Fibroblast of skin of left biceps (primary cell): Measurements from ENCODE around the gene C19orf33.
"Not testable (repeated sequence)": the region's sequence is repeated elsewhere in the genome, so short reads cannot be mapped to it uniquely, and the experiment has no call there.

Experiments used
- DNase-seq, 2 experiments: peaks; one replicate each; pipeline ENCODE4 v3.0.0-alpha.2; 2013; ENCODE audit warnings: low read depth in 2 of 2

C19orf33 gene

DNA sequence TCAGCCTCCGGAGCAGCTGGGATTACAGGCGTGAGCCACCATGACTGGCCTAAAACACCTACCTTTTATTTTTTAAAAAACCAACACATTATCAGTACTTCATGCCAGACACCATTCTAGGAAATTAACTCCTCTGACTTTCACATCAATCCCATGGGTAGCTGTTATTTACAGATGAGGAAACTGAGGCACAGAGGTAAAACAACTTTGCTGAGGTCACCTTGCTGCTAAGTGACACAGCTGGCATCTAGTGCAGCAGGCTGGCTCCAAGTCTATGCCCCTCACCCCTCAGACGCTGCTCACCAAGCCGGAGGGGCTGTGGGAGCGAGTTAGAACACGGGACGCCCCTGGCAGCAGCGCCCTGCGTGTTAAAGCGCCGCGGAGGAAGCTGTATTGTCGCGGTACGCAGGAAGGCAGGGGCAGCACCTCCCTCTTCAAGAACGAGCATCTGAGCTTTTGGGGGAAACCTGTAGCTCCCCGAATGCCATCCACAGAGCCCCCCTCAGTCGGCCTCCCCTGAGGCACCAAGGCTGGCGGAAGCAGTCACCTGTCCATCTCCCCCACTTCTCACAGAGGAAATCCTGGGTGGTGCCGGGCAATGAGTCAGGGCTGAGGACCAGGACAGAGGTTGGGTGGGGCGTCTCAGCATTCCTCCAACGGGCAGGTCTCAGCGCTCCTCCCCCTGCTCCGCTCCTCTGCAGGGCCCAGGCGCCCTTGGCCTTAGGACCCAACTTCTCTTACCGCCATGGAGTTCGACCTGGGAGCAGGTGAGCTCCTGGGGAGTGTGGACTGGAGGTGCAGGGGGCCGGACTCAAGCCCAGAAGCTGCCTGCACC is at the start of gene C19orf33:
C19orf33 (plus strand) TSS at position 735 of the 835 bp plus-strand sequence; CDS start at position 746, 11 bp downstream.
- DNase-seq: no peak

DNA sequence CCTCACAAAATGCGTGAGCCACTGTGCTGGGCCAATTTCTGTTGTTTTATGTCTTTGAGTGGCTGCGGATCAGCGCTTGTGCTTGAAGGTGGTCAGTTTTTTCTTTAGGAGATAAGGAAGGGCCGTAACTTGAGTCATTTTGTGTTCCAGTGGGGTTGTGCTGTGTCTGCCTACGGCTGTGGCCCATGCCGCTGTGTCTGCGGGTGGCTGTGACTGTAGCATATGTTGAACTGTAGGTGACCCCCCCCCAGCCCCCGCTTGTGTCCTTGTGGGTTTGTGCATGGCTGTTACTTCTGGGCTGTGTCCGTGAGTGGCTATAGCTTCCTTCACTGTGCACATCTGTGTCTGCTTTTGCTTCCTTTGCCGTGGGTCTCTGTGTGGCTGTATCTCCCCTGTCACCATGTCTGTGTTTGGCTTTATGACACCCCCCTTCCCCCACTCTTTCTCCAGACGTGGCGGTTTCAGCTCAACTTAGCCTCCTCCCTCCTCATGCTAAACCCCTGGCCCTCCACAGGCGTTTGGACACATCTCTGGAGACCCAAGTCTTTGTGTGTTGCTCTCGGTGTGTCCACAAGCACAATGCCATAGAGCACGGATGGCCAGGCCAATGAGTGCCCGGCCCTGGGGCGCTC is 48.6 kb upstream of the C19orf33 start:
- DNase-seq: no peak

DNA sequence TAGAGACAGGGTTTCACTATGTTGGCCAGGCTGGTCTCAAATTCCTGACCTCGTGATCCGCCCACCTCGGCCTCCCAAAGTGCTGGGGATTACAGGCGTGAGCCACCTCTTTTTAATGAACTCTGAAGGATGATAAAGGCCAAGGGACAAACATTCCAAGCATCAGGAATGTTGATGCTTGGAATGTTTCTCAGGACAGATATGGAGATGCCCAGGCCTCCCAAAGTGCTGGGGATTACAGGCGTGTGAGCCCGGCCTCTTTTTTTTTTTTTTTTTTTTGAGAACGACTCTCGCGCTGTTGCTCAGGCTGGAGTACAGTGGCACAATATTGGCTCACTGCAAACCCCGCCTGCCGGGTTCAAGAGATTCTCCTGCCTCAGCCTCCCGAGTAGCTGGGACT is 42.1 kb upstream of the C19orf33 start:
- DNase-seq: not testable (repeated sequence)

DNA sequence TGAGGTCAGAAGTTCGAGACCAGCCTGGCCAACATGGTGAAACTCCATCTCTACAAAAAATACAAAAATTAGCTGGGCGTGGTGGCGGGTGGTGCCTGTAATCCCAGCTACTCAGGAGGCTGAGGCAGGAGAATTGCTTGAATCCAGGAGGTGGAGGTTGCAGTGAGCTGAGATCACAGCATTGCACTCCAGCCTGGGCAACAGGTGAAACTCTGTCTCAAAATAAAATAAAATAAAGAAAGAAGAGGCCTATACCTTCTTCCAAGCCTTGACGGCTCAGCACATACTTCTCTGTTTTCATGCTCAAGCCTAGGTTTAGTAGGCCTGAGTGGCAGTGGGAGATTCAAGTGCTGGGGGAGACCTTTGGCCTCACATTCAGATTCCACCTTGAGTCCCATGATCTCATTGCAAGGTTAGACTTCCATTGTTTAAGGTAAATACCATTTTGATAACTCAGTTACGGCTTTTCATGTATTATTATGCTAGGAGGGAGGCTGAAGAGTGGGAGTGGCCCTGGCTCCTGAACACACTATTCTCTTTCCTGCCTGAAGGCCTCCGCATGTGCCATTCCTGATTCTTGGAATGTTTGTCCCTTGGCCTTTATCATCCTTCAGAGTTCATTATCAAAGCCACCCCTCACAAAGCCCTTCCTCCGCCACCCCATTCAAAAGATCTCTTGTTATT is 41.3 kb upstream of the C19orf33 start:
- no peak for DNase-seq

DNA sequence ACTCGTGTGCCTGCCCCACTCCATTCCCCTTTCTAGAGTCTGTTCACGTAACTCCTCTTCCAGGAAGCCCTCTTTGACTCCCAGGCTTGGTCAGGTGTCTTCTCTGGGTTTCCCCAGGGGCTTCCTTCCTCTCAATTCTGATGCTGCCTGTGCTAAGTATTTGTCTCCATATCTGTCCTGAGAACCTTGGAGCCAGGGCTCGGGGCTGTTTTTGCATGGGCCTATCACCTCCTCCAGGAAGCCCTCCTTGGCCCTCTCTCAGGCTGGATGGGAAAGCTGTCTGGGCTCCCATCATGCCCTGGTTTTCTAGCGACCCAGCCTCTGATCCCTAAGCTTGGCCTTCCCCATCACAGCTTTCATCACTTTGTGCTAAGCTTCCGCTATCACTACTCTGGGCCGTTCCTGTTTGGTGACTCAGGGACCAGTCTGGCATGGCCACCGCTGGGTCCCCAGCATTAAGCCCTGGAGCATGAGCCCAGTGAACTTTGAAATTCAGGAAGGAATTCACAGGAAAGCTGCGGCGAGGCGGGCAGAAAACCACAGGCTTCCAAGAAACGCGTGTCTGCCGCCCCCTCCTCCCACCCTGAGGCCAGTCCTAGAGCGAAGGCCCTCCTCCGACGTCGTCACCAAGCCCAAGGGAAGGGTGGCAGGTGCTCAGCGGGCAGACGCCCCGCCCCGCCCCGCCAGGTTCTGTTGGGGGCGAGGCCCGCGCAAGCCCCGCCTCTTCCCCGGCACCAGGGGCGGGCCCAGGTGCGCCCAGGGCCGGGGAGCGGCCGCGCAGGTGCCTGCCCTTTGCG is 40.2 kb upstream of the C19orf33 start:
- DNase-seq: no peak

DNA sequence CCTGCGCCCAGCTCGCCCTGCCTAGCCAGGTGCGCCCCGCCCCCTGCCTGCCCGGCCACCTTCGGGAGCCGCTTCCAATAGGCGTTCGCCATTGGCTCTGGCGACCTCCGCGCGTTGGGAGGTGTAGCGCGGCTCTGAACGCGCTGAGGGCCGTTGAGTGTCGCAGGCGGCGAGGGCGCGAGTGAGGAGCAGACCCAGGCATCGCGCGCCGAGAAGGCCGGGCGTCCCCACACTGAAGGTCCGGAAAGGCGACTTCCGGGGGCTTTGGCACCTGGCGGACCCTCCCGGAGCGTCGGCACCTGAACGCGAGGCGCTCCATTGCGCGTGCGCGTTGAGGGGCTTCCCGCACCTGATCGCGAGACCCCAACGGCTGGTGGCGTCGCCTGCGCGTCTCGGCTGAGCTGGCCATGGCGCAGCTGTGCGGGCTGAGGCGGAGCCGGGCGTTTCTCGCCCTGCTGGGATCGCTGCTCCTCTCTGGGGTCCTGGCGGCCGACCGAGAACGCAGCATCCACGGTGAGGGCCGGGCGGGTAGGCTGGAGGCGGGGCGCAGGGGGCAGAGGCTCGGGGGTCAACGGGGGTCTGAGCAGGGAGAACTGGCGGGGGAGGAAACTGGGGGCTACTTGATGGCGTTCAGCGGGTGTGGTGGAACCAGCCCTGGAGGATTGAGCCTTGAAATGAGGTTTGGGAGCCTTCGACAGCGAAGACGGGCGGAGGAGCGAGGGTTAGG is 39.4 kb upstream of the C19orf33 start, which contains the start of gene SPINT2:
SPINT2 (plus strand) TSS at position 88 of the 727 bp plus-strand sequence; CDS start at position 408, 320 bp downstream.
- no peak for DNase-seq

DNA sequence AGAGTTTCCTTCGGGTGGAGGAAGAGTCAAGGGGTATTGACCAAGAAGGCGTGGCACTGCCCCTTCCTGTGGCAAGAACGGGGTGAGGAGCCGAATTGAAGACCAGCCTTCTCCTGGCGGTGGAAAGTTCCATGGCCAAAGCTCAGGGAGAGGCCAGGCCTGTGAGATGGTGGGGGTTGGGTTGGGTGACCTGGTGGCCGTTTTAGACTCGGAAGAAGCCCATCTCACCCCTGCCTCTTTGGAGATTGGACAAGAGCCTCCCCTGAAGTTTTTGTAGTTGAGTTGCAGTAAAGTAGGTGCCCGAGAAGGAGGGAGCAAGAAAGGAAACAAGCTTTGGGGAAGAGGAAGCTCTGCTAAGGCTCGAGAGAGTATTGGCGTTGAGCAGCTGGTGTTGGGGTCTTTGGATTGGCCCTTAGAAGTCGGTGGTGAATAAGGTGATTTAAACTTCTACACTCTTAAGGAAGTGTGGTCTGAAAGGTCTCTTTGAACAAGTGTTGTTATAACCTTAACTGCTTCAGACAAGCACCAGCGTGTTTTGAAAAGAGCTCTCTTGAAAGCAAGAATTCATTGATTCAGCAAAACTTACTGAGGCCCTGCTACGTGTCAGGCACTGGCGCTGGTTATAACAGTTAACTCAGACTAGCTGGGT is 38.7 kb upstream of the C19orf33 start:
- DNase-seq: no peak

DNA sequence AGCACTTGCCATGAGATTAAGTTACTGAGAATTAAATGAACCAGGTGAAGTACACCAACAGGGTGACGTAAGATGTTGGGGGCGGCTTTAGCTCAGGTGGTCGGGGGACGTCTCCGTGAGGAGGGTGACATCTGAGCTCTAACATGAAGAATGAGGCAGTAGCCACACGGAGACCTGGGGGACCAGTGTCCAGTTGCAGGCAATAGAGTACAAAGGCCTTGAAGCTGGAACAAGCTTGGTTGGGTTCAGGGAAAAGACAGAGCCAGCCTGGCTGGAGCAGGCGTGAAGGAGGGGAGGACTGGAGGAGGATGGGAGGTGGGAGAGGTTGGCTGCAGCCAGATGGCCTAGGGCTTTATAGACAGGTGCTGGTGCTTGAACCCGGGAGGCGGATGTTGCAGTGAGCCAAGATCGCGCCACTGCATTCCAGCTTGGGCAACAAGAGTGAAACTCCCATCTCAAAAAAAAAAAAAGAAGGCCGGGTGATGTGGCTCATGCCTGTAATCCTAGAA is 38.1 kb upstream of the C19orf33 start:
- no peak for DNase-seq

DNA sequence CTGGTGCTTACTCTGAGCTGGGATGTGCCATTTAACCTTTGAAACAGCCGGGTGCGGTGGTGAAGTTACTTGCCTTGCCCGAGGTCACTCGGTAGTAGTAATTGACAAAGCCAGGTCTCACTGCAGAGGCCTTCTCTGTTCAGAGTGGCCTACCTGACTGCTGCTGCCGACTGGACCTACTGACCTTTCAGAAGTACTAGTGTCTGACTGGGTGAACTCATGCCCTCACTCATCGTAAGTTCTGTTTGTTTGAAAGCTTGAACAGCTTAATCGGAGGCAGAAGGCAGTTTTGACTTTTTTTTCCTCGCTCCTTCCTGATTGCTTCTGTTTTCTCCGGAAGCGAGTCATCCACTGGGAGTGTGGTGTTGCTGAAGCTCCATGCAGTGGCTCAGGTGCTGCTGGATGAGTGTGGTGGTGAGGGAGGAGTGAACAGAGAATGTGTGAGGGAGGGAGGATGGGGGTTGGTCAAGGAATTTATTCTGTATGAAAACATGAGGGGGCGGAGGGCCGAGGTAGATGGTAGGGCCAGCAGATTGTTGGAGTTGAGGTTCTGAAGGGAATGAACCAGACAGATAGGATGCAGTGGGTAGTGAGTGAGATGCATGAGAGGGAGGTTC is 37.0 kb upstream of the C19orf33 start:
- no peak for DNase-seq

DNA sequence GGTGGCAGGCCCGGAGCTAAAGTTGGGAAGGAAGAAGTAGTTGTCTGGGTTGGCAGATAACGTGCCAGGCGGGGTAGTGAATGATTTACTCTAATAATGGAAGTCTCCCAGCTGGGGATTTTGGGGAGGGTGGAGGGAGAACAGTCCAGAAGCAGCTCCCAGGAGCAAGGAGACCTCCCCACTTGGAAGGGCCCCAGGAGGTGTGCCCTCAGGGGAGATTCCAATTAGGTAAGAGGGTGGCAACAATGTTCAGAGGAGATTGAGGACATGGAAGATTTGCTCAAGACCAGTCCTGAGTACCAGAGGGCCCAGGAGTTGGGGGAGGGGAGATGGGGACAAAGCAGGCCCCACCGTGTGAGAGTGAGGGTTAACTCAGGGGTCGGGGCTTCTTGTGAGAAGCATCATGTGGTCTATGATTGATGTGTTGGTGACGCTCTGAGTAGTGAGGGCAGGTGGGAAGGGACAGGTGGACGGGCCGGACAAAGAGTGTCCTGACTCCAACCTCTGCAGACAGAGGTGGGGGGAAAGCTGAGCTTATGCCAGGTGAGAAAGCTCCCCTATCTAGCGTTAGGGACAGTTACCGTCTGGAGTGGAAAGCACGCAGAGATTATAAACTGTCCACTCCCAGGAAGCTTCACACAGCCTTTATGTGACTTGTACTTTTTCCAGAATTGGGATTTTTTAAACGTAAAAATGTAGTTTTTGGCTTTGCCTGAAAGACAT is 36.1 kb upstream of the C19orf33 start:
- no peak for DNase-seq

DNA sequence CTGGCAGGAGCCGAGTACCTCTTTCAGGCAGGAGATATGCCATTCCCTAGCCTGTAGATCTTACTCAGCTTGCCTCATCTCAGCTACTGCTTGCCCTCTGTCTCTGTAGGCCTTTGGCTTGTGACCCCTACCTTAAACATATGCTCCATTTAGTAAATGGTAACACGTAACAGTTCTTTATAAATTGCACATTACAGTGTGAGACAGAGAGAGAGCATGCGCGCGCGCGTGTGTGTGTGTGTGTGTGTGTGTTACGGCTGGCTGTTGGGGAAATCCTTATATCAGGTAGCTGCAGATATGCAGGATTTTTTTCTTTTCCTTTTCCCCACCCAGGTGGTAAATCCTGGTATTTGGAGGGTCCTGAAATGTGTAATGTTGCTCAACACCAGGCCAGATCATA is 35.5 kb upstream of the C19orf33 start:
- no peak for DNase-seq

DNA sequence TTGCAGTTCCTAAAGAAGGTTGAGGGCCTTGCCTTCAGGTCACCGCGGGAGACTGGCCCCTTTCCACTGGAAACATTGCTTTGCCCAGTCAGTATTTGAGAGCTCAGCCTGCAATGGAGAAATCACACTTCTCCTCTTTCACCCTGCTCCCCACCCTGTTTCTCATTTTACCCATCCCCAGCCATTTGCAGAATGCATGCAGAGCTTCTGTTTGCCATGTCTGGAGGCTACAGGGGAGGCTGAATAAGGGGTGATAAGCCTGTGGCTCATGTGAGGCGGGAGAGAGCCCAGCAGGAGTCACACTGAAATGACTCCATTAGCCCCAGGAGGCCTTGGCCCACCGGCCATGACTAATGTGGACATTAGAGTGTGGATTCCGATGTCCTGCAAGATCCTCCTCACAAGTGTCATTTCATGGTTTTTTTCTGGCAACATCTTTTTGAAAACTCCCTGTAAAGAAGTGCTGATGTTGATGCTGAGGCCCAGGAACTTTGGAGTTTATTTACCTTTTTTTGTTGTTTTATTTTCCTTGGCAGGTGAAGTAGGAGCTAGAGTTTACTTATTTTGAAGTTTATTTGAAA is 33.4 kb upstream of the C19orf33 start:
- no peak for DNase-seq

DNA sequence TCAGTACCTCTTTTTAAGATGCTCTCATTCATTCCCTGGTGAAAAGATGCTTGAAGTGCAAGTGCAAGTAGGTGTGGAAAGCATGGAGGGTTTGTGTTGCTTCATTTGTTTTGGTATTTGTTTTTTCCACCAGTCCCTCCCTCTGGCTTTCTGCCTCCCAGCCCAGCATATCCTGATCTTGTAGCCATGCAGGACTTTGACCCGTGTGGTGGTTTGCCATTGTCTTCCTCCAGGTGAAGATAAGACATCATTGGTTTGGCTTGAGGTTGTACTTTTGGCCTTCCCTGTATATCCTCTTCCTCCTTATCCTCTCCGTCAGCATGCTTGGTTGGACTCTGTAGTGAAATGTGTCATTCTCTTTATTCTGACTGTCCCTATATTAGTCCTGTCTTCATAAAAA is 30.6 kb upstream of the C19orf33 start:
- DNase-seq: no peak

DNA sequence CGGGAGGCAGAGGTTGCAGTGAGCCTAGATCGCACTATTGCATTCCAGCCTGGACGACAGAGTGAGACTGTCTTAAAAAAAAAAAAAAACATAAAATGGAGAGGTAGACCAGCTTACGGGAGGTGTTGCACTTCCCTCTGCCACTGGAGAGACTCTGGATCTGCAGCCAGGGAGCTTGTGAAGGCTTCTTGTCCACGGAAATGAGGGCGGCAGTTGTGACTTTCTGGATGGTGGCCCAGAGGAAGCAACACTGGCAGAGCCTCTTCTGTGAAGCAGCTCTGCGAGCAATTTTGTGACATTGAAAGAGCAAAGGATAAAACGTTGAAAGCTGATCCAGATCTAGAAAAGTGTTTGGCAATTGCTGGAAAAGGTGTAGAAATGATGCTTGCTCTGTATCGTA is 29.3 kb upstream of the C19orf33 start:
- no peak for DNase-seq

DNA sequence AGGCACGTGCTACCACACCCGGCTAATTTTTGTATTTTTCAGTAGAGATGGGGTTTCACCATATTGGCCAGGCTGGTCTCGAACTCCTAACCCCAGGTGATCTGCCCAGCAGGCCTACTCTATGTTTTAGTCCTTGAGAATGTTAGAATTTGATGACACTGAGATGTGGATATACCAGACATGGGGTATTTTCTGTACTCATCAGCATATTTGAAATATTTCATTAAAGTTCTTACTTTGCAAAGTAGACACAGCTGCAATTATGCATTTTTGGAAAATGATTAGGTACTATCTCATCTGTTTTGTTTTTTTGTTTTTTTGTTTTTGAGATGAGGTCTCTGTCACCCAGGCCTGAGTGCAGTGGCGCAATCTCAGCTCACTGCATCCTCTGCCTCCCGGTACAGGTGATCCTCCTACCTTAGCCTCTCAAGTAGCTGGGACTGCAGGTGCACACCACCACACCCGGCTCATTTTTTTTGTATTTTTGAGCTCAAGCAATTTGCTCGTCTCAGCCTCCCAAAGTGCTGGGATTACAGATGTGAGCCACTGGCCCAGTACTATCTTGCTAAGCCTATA is 27.0 kb upstream of the C19orf33 start:
- DNase-seq: no peak

DNA sequence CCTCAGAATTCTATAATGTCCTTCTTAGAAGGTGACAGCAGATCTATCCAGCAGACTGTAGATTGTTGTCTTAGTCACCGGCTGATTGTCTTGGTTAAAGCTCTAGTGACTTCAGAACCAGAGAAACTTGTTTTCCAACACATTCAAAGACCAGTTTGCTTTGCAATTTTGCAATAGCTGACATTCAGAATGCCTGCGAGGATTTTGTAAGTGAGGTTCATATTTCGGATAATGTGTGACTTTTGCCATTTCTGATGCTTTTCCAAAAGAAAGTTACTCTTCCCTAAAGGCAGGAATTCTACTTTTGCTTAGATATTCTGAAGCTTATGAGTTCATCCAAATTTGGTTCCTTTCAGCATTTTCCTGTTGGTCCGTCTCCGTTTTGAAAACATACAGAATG is 26.5 kb upstream of the C19orf33 start:
- DNase-seq: no peak

DNA sequence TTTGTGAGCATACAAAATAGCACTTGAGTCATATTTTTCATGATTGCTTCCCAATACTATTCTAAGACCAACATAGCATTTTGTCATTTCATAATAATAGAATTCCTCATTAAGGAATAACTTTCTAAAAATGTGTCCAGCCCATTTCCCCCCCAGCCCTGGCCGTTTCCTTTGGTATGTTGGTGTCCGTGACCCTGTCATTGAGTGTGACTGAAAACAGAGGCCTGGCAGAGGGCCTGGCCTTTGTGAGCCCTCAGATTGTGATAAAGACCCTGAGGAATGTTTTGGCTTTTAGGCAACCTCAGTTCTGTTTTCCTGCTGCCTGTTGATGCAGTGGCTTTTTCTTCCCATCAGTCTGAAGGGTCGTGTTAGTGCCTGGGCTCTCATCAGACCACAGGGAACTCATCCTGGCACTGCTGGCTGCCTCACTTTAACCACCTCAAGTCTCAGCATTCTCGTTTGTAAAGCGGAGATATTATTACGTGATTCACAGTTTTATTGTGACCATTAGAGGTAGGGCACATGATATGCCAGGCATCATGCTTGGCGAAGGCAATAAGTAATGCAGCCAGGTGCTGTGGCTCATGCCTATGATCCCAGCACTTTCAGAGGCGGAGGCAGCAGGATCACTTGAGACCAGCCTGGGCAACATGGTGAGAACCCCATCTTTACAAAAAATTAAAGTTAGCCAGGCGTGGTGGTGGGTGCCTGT is 25.9 kb upstream of the C19orf33 start:
- DNase-seq: no peak

DNA sequence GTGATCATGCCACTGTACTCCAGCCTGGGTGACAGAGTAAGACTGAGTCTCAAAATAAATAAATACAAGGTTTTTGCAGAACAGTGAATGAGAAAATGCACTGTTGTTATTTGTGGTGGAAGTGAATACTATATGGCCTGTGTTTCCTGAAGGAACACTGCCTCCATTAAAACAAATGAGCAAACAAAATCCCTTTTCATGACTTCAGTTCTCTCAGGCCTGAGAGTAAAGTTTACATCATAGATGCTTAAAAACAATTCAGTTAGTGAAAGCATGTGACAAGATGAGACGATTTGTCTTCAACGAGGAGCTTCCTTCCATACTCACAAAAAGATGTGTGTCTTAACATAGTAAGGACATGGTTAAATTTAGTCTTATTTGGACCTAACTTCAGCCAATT is 25.3 kb upstream of the C19orf33 start:
- no peak for DNase-seq
